Stimulated activated CD8-positive, alpha-beta memory T cell treated with anti-CD3 and anti-CD28 coated beads, Interleukin-12 subunit alpha, Interleukin-12 subunit beta, amount 100 ng/mL, for 4 hours (primary cell): ENCODE data around the gene CCDC116.

Experiments used
- DNase-seq: peaks from one replicate; pipeline ENCODE4 v3.0.0-alpha.2; 2020; ENCODE audit warnings: low read depth

The CCDC116 gene

DNA sequence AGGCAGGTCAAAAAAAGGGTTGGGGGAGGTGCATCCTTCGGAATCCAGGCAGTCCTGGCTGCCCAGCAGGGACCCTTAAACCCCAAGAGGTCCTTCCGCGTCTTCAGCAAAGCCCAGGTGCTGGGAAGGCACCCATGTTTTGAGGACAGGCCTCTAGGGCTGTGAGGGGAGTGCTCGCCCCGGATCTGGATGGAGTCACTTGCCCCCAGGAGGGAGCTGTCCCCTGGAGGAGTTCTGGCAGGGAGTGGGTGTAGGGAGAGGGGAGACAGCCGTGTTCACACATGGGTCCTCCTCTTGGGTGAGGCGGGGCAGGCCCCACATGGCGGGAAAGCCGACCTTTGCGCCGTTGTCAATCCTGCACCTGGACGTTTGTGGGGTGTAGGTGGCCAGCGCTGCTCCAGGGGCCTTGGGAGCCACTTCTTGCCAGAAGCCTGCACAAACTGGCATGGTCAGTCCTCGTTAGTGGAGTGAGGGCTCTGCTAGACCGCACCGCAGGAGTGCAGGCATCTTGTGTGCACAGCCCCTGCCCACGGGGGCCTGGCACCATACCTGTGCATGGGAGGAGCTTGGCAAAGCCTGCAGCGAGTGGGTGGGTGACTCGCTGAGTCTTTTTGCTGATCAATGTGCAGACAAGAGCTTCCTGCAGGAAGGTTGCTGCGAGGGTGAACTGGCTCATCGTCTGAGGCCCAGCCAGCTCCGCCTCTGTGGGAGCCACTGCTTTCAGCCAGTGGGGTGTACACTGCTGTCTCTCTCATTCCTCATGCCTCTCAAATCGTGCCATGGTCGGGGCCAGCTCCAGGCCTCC is 49.2 kb downstream of the CCDC116 start:
- DNase-seq = no peak

DNA sequence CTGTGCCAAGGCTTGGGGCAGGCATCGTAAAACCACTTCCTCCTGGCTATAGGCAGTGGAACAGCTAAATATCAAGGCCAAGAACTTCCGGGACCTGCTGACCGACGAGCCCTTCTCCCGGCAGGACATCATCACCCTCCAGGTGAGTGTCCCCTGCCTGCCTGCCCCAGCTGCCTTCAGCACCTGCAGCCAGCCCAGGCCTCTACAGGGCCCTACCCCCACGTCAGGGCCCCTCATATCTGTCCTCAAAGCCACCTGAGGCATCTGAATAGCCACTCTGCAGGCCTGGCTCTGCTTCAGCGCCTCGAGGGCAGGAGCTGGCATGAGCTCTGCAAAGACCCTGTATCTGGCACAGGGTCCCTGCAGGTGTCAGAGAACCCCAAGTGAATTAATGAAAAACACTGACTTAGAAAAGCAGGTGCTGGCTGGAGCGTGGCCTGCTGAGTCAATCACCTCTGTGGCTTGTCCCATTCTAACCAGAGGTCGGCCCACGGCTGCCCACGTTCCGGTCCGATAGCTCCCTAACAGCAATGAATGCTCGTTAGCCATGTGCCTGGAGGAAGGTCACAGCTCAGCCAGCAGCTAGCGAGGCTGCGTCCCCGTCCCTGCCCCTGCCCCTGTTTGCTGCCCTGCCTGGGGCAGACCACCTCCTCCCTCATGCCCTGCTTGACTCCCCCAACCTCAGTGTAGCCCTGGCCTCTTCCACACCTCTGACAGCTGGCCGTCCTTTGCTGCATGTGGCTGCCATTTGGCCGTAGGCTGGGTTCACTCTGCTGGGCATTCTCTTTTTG is 50.0 kb downstream of the CCDC116 start:
- DNase-seq = no peak

DNA sequence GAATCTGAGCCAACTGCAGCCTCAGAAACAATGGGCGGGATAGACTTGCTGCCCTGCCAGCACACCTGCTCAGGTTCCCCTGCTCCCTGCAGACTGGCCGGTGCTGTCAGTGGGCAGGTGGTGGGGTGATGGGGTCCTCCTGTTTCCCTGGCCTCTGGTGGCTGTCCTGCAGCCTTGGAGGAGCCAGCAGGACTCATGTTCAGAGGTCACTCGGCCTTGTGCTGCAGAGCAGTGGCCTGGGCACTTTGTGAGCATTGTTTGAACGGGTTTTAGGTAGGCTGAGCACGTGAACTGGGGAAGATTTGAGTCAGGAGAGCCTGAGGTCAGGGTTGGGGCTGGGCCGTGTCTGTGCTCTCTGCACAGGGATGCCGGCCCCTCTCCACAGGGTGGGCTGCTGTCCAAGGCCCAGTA is 50.8 kb downstream of the CCDC116 start:
- DNase-seq = no peak

DNA sequence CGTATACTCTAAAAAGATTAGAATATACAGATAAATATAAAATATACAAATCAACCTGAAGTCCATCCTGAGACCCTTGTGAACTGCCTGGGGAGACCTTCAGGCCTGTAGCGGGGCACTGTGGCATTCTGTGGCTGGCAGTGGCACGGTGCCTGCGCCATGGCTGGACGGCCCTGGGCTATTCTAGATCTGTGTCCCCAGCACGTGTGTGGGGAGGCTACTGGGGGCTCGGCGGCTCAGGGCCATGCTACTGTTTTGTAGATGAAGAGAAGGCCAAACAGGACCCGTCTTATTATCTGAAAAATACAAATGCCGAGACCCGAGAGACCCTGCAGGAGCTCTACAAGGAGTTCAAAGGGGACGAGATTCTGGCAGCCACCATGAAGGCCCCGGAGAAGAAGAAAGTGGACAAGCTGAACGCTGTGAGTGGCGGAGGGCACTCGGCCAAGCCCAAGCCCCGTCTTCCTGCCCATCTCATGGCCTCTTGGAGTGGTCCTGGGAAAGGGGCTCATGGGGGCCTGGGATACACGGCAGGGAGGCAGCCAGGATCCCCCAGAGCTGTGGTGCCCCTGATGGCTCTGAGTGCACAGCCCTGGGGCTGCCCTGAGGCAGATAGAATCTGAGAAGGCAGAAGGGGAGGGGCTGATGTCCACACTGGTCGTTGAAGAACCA is 52.1 kb downstream of the CCDC116 start:
- DNase-seq = no peak

DNA sequence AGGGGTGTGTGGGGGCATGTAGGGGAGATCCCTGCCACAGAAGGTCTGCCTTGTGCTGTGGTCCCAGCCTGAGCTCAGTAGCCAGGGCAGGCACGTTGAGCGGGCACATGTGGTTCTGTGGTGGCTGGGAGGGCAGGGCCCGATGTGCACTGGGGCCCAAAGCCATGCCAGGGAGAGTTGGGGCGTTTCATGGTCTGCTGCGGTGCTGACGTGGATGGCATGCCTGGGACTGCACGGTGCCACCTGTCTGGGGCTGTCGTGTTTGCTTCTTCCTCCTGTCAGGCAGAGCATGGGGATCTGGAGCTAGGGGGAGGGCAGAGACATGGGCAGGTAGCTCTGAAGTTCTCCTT is 52.6 kb downstream of the CCDC116 start:
- no peak for DNase-seq

DNA sequence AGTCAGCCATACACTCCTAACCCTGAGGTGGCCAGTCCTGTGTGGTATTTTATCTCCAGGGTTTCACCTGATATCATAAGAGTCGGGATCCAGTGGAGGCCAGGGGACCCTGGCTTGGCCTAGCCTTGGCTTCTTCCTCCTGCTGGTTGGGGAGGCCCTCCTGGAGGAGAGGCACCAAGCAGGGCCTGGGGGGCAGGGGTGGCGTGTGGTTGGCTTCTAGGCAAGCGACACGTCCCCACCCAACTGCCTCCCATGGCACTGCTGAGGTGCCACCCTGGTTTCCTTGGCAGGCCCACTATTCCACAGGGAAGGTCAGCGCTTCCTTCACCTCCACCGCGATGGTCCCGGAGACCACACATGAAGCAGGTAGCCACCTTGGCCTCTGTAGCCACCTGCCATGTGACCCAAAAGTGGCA is 53.6 kb downstream of the CCDC116 start:
- no peak for DNase-seq
